IMR-90 (cell line): Measurements from ENCODE around the gene WSB1. TPM values are rescaled to one million over a fixed set of nuclear protein-coding genes. Genes with fewer than 3 reads are reported as not detected.

Experiments used
- ATAC-seq: fragments of 200-7000 bp; cut with Tn5 transposase; 2 replicates; pipeline ENCODE4 v1.9.1; 2020; ENCODE audit warnings: low read depth, mild to moderate bottlenecking, moderate library complexity
- BruUV-seq: library from RNA; stranded (reverse); fragments of 400-500 nt; replicated peaks from 2 replicates; lab custom pipeline; 2021; lab: Mats Ljungman, UMichigan
- CTCF ChIA-PET: fragments of 300-600 bp; formaldehyde crosslinking; extraction: SDS; loops from one replicate; lab custom pipeline; 2021; ENCODE audit warnings: antibody characterized with exemption; lab: Yijun Ruan, JAX
- POLR2A ChIA-PET: fragments of 300-600 bp; sonication (Branson Sonifier 250); formaldehyde crosslinking; loops from one replicate; lab custom pipeline; 2022; ENCODE audit warnings: antibody characterized with exemption; ENCODE audit not compliant: unreplicated experiment; lab: Charles Lee
- DNase-seq: peaks from one replicate; pipeline ENCODE4 v3.0.0; 2013
- H2AFZ ChIP-seq: replicated peaks from 2 replicates; pipeline ENCODE3; 2013; ENCODE audit warnings: low read length, mild to moderate bottlenecking; ENCODE audit not compliant: poor library complexity
- H2AK5ac ChIP-seq: 2 replicates; pipeline ENCODE4 v1.6.1; 2013; ENCODE audit warnings: low read depth, low read length, inconsistent platforms
- H2AK9ac ChIP-seq: replicated peaks from 2 replicates; pipeline ENCODE3; 2013; ENCODE audit warnings: mild to moderate bottlenecking, low read depth, low read length, moderate library complexity; ENCODE audit not compliant: poor library complexity
- H2BK120ac ChIP-seq: 2 replicates; pipeline ENCODE4 v1.6.1; 2013; ENCODE audit warnings: low read depth, low read length, inconsistent platforms
- H2BK15ac ChIP-seq: 3 replicates; pipeline ENCODE4 v1.6.1; 2013; ENCODE audit warnings: low read depth, low read length, inconsistent platforms
- H2BK20ac ChIP-seq: 2 replicates; pipeline ENCODE4 v1.6.1; 2013; ENCODE audit warnings: low read depth, mild to moderate bottlenecking, inconsistent platforms, low read length, moderate library complexity
- H2BK5ac ChIP-seq: 2 replicates; pipeline ENCODE4 v1.6.1; 2013; ENCODE audit warnings: mild to moderate bottlenecking, low read depth, low read length, inconsistent platforms; ENCODE audit not compliant: poor library complexity, severe bottlenecking
- H3K14ac ChIP-seq: replicated peaks from 2 replicates; pipeline ENCODE4 v1.6.1; 2013; ENCODE audit warnings: low read depth, low read length, inconsistent platforms
- H3K18ac ChIP-seq: 2 replicates; pipeline ENCODE4 v1.6.1; 2013; ENCODE audit warnings: low read depth, low read length, control low read depth
- H3K23ac ChIP-seq: 2 replicates; pipeline ENCODE4 v1.6.1; 2013; ENCODE audit warnings: low read depth, low read length, inconsistent platforms
- H3K27ac ChIP-seq: 2 replicates; pipeline ENCODE4 v1.5.1; 2013; ENCODE audit warnings: mild to moderate bottlenecking, control low read depth, low read length; ENCODE audit not compliant: insufficient read depth
- H3K27me3 ChIP-seq: 2 replicates; pipeline ENCODE4 v1.6.1; 2013; ENCODE audit warnings: low read length; ENCODE audit not compliant: control insufficient read depth, insufficient read depth
- H3K36me3 ChIP-seq: 2 replicates; pipeline ENCODE4 v1.6.1; 2013; ENCODE audit warnings: low read length, mixed read lengths; ENCODE audit not compliant: control insufficient read depth, insufficient read depth
- H3K4ac ChIP-seq: 2 replicates; pipeline ENCODE4 v1.6.1; 2013; ENCODE audit warnings: low read depth, low read length, inconsistent platforms
- H3K4me1 ChIP-seq: 2 replicates; pipeline ENCODE4 v1.6.1; 2013; ENCODE audit warnings: low read length, mixed read lengths; ENCODE audit not compliant: control insufficient read depth, insufficient read depth
- H3K4me2 ChIP-seq: 2 replicates; pipeline ENCODE4 v1.6.1; 2013; ENCODE audit warnings: low read depth, mild to moderate bottlenecking, control low read depth, low read length, moderate library complexity
- H3K4me3 ChIP-seq: 2 replicates; pipeline ENCODE4 v1.5.1; 2013; ENCODE audit warnings: low read depth, mild to moderate bottlenecking, control low read depth, low read length, moderate library complexity; ENCODE audit not compliant: insufficient read depth
- H3K56ac ChIP-seq: 2 replicates; pipeline ENCODE4 v1.6.1; 2013; ENCODE audit warnings: low read length, inconsistent platforms; ENCODE audit not compliant: insufficient read depth; ENCODE audit errors: extremely low read depth
- H3K79me1 ChIP-seq, 2 experiments: 2 replicates each; pipeline ENCODE4 v1.6.1; 2013; ENCODE audit warnings: low read length in 2 of 2, inconsistent platforms in 1 of 2, low read depth in 1 of 2
- H3K9ac ChIP-seq: 2 replicates; pipeline ENCODE4 v1.6.1; 2013; ENCODE audit warnings: low read depth, low read length, control low read depth
- H3K9me1 ChIP-seq: 2 replicates; pipeline ENCODE4 v1.6.1; 2013; ENCODE audit warnings: low read length, inconsistent platforms; ENCODE audit not compliant: insufficient read depth
- H3K9me3 ChIP-seq: 2 replicates; pipeline ENCODE4 v1.6.1; 2013; ENCODE audit warnings: low read length; ENCODE audit not compliant: control insufficient read depth, insufficient read depth
- H4K20me1 ChIP-seq: 2 replicates; pipeline ENCODE4 v1.6.1; 2013; ENCODE audit warnings: low read length, inconsistent platforms; ENCODE audit not compliant: insufficient read depth
- H4K5ac ChIP-seq: 2 replicates; pipeline ENCODE4 v1.6.1; 2013; ENCODE audit warnings: mild to moderate bottlenecking, low read depth, low read length, control low read depth
- H4K8ac ChIP-seq, 2 experiments: 2 replicates each; pipeline ENCODE4 v1.6.1; 2013; ENCODE audit warnings: low read depth in 2 of 2, low read length in 2 of 2, control low read depth in 1 of 2, inconsistent platforms in 1 of 2
- H4K91ac ChIP-seq: 2 replicates; pipeline ENCODE4 v1.6.1; 2013; ENCODE audit warnings: low read depth, low read length, inconsistent platforms; ENCODE audit not compliant: insufficient read depth
- BHLHE40 ChIP-seq: fragments of 150-350 bp; IDR thresholded peaks from 2 replicates; pipeline ENCODE4 v1.6.1; 2016; ENCODE audit warnings: mild to moderate bottlenecking, low read depth, low read length
- MAFK ChIP-seq: IDR thresholded peaks from 2 replicates; pipeline ENCODE4 v1.6.1; 2012; ENCODE audit warnings: low read depth, low read length, improper control_type of control experiment
- MAZ ChIP-seq: IDR thresholded peaks from 2 replicates; pipeline ENCODE4 v1.6.1; 2012; ENCODE audit warnings: low read depth, mild to moderate bottlenecking, low read length, improper control_type of control experiment, moderate library complexity, borderline replicate concordance
- MXI1 ChIP-seq: IDR thresholded peaks from 2 replicates; pipeline ENCODE4 v1.6.1; 2012; ENCODE audit warnings: low read depth, mild to moderate bottlenecking, low read length, moderate library complexity, borderline replicate concordance
- POLR2A ChIP-seq: IDR thresholded peaks from 2 replicates; pipeline ENCODE4 v1.6.1; 2012; ENCODE audit warnings: mild to moderate bottlenecking, low read depth, low read length
- RAD21 ChIP-seq: IDR thresholded peaks from 2 replicates; pipeline ENCODE4 v1.6.1; 2012; ENCODE audit warnings: low read length, improper control_type of control experiment
- RFX5 ChIP-seq: IDR thresholded peaks from 2 replicates; pipeline ENCODE4 v1.8.0; 2012; ENCODE audit warnings: low read depth, mild to moderate bottlenecking, low read length, moderate library complexity
- SMC3 ChIP-seq: fragments of 150-350 bp; IDR thresholded peaks from 2 replicates; pipeline ENCODE4 v1.6.1; 2016; ENCODE audit warnings: low read depth, mild to moderate bottlenecking, antibody characterized with exemption, low read length, moderate library complexity
- WGBS, 2 experiments: methylation state at CpG; one replicate each; pipeline versions ENCODE4 v1.1.5 to v1.1.7; 2013; ENCODE audit warnings: missing lambda C conversion rate in 2 of 2; ENCODE audit not compliant: insufficient read length in 1 of 2; ENCODE audit errors: extremely low coverage in 2 of 2; 5-methylcytosine and 5-hydroxymethylcytosine counted together
- dilution Hi-C: fragments of 300-500 bp; cut with HindIII; formaldehyde crosslinking; loops from one replicate; pipeline ENCODE4 v1.14.3; 2018; ENCODE audit warnings: low sequenced_read_pairs; ENCODE audit not compliant: unreplicated experiment
- in situ Hi-C: fragments of 300-500 bp; cut with MboI; formaldehyde crosslinking; loops from 3 replicates; pipeline ENCODE4 v1.14.3; 2019; ENCODE audit warnings: low sequenced_read_pairs, inconsistent platforms, mixed read lengths
- intact Hi-C: fragments of 100-400 bp; cut with micrococcal nuclease; formaldehyde crosslinking; loops from 2 replicates; pipeline ENCODE4 v1.10.0; 2022
- polyA plus RNA-seq, 3 experiments: library from polyadenylated mRNA; depleted of rRNA; stranded (reverse); fragments of >200 nt; gene quantifications; 2 replicates each; pipeline ENCODE4 v1.2.3, GENCODE V29; 2012; ENCODE audit warnings: low replicate concordance in 1 of 3
- total RNA-seq: library from RNA; depleted of rRNA; stranded (reverse); fragments of >200 nt; gene quantifications from 2 replicates; pipeline ENCODE4 v1.2.3, GENCODE V29; 2012
- TF ChIP-seq, protein P1 (sequence below): fragments of 150-350 bp; IDR thresholded peaks from 2 replicates; pipeline ENCODE4 v1.6.1; 2016; ENCODE audit warnings: low read depth, mild to moderate bottlenecking, low read length, moderate library complexity, borderline replicate concordance
- TF ChIP-seq, protein P2 (sequence below): conservative IDR thresholded peaks from 2 replicates; pipeline ENCODE4 v1.5.1; 2012; ENCODE audit warnings: mild to moderate bottlenecking, low read depth, low read length, improper control_type of control experiment

Gene WSB1
- total and polyA plus RNA-seq, 2 of the 4 experiments (the other 2 are of a cell fraction) = 140 to 266 TPM

DNA sequence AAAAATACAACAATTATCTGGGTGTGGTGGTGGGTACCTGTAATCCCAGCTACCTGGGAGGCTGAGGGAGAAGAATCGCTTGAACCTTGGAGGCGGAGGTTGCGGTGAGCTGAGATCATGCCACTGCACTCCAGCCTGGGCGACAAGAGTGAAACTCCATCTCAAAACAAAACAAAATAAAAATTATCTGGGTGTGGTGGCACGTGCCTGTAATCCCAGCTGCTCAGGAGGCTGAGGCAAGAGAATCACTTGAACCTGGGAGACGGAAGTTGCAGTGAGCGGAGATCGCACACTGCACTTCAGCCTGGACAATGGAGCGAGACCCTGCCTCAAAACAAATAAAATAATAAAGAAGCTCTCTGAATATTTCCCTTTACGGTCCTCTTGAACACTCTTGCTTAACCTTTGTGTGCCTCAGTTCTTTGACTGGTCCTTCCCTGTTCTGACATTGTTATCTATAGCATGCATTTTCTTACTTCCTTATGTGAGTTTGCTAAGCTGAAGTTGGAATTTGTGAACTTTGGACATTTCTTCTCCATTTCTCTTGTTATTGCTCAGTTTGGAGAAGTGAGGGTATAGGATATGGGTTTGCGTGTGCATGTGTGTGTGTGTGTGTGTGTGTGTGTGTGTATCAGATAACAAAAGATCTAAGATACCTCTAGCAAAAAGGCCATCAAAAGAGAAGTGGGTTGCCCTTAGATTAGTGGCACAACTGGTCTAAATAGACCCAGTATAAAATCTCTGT lies 29.7 kb upstream of the WSB1 start:
- intact Hi-C loops = no loop called here
- Histone ChIP-seq H3K9ac (no peak overlapping the region), H3K23ac (no peak overlapping the region), H2BK120ac (no peak overlapping the region), H4K91ac (no peak overlapping the region), H4K20me1 (no peaks in the 10 kb centered on the region), H3K9me3 (no peaks in the 10 kb centered on the region), H3K27ac (no peak overlapping the region), H2BK15ac (no peak overlapping the region), H3K4me1 (no peaks in the 10 kb centered on the region), H2AK5ac (no peak overlapping the region), H3K27me3 (peaks cover 11% of the 10 kb centered on the region), H3K4me3 (no peak overlapping the region), H4K5ac (no peak overlapping the region), H3K4me2 (no peak overlapping the region), H3K56ac (no peak overlapping the region), H3K9me1 (no peaks in the 10 kb centered on the region), H2AK9ac (no peak overlapping the region), H2BK5ac (no peak overlapping the region), H2BK20ac (no peak overlapping the region), H3K36me3 (no peaks in the 10 kb centered on the region), H3K4ac (no peak overlapping the region), H3K79me1 (no peaks in the 10 kb centered on the region), H4K8ac (no peak overlapping the region), H3K18ac (no peak overlapping the region), H3K14ac (no peak overlapping the region), H2AFZ (no peak overlapping the region)
- CTCF ChIA-PET = interaction anchor here (0.8 kb wide), 1 partner anchor 30 kb away, joined by 3 read pairs; the partner anchor contains the start of gene WSB1
- no peak for TF ChIP-seq MXI1
- TF ChIP-seq RAD21 = no peak
- TF ChIP-seq MAZ = no peak
- TF ChIP-seq MAFK = no peak
- TF ChIP-seq SMC3 = no peak
- no peak for TF ChIP-seq BHLHE40
- TF ChIP-seq, protein P1, sequence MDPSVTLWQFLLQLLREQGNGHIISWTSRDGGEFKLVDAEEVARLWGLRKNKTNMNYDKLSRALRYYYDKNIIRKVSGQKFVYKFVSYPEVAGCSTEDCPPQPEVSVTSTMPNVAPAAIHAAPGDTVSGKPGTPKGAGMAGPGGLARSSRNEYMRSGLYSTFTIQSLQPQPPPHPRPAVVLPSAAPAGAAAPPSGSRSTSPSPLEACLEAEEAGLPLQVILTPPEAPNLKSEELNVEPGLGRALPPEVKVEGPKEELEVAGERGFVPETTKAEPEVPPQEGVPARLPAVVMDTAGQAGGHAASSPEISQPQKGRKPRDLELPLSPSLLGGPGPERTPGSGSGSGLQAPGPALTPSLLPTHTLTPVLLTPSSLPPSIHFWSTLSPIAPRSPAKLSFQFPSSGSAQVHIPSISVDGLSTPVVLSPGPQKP = no peak
- no peak for TF ChIP-seq POLR2A
- TF ChIP-seq, protein P2, sequence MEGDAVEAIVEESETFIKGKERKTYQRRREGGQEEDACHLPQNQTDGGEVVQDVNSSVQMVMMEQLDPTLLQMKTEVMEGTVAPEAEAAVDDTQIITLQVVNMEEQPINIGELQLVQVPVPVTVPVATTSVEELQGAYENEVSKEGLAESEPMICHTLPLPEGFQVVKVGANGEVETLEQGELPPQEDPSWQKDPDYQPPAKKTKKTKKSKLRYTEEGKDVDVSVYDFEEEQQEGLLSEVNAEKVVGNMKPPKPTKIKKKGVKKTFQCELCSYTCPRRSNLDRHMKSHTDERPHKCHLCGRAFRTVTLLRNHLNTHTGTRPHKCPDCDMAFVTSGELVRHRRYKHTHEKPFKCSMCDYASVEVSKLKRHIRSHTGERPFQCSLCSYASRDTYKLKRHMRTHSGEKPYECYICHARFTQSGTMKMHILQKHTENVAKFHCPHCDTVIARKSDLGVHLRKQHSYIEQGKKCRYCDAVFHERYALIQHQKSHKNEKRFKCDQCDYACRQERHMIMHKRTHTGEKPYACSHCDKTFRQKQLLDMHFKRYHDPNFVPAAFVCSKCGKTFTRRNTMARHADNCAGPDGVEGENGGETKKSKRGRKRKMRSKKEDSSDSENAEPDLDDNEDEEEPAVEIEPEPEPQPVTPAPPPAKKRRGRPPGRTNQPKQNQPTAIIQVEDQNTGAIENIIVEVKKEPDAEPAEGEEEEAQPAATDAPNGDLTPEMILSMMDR = no peak
- TF ChIP-seq RFX5 = no peak
- no peak for DNase-seq
- POLR2A ChIA-PET = no interaction called here
- in situ Hi-C loops = no loop called here
- BruUV-seq = no TSS peak
- dilution Hi-C loops = no loop called here
- WGBS, 2 experiments = no CpG with 5 or more reads among the region's 11 CpGs
- ATAC-seq = no peak
